NT2/D1 (cell line): ENCODE data around the gene PTGES2.

Source experiments
- DNase-seq: peaks from one replicate; pipeline ENCODE4 v3.0.0-alpha.2; 2011; ENCODE audit warnings: low read depth, low spot score
- H3K27me3 ChIP-seq: 2 replicates; pipeline ENCODE4 v1.6.0; 2011; ENCODE audit warnings: mild to moderate bottlenecking; ENCODE audit not compliant: insufficient read length, insufficient read depth
- H3K36me3 ChIP-seq: 2 replicates; pipeline ENCODE4 v1.6.1; 2011; ENCODE audit warnings: mild to moderate bottlenecking, low read length, mixed read lengths; ENCODE audit not compliant: insufficient read depth, insufficient read length
- H3K4me1 ChIP-seq: 2 replicates; pipeline ENCODE4 v1.5.1; 2011; ENCODE audit not compliant: insufficient read depth, insufficient read length
- H3K4me3 ChIP-seq: 2 replicates; pipeline ENCODE4 v1.5.1; 2011; ENCODE audit warnings: low read depth; ENCODE audit not compliant: insufficient read length
- H3K9ac ChIP-seq: 2 replicates; pipeline ENCODE4 v1.6.0; 2011; ENCODE audit warnings: low read depth; ENCODE audit not compliant: insufficient read length
- H3K9me3 ChIP-seq: 2 replicates; pipeline ENCODE4 v1.5.1; 2011; ENCODE audit warnings: mild to moderate bottlenecking, low read length; ENCODE audit not compliant: insufficient read depth
- SUZ12 ChIP-seq: IDR thresholded peaks from 2 replicates; pipeline ENCODE4 v1.6.1; 2011; ENCODE audit not compliant: insufficient read length, insufficient read depth; ENCODE audit errors: extremely low read depth
- YY1 ChIP-seq: IDR thresholded peaks from 2 replicates; pipeline ENCODE4 v1.6.1; 2011; ENCODE audit not compliant: insufficient read length, insufficient read depth
- ZNF274 ChIP-seq: IDR thresholded peaks from 2 replicates; pipeline ENCODE4 v1.6.1; 2011; ENCODE audit warnings: mild to moderate bottlenecking, low read depth, low read length

The PTGES2 gene

DNA sequence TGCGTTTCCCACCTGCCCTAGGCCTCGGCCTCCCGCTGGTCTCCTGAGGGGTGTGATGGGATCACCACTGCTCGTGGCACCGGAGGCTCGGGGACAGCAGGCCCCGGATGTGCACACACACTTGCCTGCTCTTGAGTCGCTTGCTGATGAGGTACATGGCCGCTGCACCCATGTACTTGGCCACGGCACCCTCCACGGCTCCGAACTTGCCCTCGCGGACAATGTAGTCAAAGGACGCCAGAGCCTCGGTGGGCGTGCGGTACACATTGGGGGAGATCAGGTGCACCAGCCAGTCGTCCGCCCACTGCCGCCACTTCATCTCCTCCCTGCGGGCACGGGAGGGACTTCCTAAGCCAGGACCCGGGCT, 4.7 kb downstream of the PTGES2 start:
- Histone ChIP-seq H3K4me3 (no peak overlapping the region), H3K9me3 (no peaks in the 10 kb centered on the region), H3K9ac (no peak overlapping the region), H3K4me1 (peaks cover 24% of the 10 kb centered on the region), H3K36me3 (peaks cover 62% of the 10 kb centered on the region), H3K27me3 (no peaks in the 10 kb centered on the region)
- no peak for DNase-seq
- TF ChIP-seq SUZ12 (no peak), YY1 (no peak), ZNF274 (no peak)

DNA sequence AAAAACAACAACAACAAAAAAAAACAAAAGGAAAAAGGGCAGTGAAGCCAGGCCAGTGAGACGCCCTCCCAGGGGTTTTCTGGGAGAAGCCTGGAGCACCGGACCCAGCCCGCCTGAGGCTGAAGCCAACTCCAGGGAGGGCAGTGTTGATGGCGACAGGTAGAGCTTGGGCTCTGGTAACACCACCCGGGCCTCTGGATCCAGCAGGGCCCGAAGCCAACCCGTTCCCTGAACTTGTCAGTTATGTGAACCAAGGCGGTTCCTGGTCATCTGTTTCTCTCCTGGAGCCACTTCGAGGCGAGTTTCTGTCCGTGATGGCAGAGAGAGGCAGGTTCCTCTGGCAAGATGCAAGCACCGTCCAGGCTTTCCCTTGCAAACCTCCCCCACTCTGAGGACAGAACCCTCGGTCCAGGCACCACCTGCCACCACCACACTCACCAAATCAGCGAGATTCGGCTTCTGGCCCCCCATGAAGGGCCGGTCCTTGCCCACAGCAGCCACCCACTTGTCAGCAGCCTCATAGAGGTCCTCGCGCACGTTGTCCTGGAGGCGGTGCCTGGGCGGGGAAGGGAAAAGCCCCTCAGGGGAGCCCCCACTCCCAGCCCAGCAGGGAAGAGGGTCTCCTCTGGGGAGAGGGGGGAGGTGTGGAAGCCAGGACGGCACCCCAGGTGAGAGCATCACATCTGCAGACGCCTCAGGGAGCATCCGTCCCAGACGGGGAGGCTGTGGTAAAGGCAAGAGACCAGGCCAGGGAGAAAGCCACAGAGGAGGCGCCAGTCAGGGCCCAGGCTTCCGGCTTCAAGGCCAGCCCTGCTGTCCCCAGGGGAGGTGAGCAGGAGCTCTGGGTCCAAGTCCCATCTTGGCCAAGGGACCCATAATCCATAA, 5.4 kb downstream of the PTGES2 start:
- Histone ChIP-seq H3K27me3 (no peaks in the 10 kb centered on the region), H3K36me3 (peaks cover 62% of the 10 kb centered on the region), H3K4me1 (peaks cover 28% of the 10 kb centered on the region), H3K9ac (no peak overlapping the region), H3K9me3 (no peaks in the 10 kb centered on the region), H3K4me3 (no peak overlapping the region)
- DNase-seq = no peak
- TF ChIP-seq ZNF274 = no peak
- TF ChIP-seq YY1 = no peak
- TF ChIP-seq SUZ12 = no peak

DNA sequence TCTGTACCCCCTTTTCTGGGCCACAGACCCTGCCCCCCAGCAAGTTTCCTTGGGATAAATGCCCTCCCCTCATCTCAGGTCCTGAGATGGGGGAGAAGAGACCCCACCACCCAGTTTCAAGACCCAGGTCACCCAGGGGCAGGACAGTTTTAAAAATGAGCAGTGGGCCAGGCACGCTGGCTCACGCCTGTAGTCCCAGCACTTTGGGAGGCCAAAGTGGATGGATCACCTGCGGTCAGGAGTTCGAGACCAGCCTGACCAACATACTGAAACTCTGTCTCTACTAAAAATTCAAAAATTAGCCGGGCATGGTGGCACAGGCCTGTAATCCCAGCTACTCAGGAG, 6.1 kb downstream of the PTGES2 start:
- Histone ChIP-seq H3K9ac (no peak overlapping the region), H3K36me3 (peaks cover 65% of the 10 kb centered on the region), H3K9me3 (no peaks in the 10 kb centered on the region)

DNA sequence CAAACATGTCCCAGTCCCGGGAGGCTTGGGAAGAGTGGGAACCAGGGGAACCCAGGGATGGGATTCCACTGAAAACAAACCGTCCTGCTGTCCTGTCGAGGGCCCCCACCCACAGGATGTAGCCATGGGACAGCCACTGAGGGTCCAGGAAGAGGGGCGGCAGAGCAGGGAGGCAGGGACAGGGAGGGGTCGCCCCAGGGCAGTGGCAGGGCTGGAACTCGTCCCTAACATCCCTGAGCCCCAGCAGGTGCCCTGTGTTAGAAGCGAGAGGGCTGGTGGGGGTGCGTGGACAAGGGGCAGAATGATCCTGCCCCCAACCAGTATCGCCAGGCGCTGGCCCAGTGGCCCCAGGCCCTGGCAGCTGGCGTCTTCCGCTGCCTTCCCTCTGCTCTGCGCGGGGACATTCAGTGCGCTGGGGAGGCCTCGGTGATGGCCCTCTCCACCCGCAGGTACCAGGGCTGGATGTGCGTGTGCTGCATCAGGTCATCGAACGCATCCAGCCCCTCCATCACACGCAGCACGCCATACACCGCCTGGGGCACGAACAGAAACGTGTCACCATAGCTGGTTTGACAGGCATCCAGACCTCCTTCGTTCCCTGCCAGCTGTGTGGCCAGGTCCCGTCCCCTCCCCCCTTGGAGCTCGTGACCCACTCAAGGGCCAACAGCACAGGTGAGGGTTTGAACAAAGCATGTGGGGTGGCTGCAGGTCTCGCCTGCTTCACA, 6.6 kb downstream of the PTGES2 start:
- Histone ChIP-seq H3K27me3 (no peaks in the 10 kb centered on the region), H3K4me1 (peaks cover 24% of the 10 kb centered on the region), H3K4me3 (no peak overlapping the region), H3K9me3 (no peaks in the 10 kb centered on the region), H3K9ac (no peak overlapping the region), H3K36me3 (peaks cover 65% of the 10 kb centered on the region)
- no peak for TF ChIP-seq YY1
- no peak for TF ChIP-seq SUZ12
- TF ChIP-seq ZNF274 = no peak
- DNase-seq = no peak

More for the DNA sequence above, 6.1 kb downstream of the PTGES2 start:
- DNase-seq = no peak
- H3K27me3 ChIP-seq = no peaks in the 10 kb centered on the region
- no peak for TF ChIP-seq YY1
- TF ChIP-seq SUZ12 = no peak
- no peak for TF ChIP-seq ZNF274
- H3K4me3 ChIP-seq = no peak overlapping the region
- H3K4me1 ChIP-seq = peaks cover 28% of the 10 kb centered on the region

DNA sequence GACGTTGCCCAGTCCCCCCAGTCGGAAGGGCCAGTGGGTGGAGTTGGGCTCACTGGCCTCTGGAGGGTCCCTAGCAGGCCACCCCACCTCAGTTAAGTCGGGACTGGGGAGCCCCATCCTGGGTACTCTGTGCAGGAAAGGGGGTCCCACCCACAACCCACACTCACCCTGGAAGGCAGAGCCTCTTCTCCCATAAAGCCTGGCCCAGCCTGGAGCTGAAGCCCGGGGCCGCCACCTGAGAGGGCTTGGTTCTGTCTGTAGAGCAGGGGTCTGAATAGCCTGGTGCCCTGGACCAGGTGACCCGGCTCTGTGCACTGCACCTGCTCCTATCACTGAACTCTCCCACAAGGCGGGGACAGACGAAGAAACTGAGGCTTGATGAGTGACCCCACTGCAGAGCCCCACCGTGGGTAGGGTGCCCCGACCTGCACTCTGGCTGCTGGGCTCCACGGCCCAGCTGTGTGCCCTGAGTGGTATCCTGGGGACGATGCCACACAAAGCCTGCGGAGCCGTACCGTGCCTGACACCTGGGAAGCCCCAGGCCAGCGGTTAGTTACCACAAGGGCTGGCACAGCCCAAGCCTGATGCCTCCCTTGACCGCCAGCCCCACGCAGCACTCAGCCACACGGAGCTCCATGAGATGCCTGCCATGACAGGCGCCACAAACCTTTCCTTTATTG, 7.3 kb downstream of the PTGES2 start:
- no peaks in the 10 kb centered on the region for H3K27me3 ChIP-seq
- no peak overlapping the region for H3K4me3 ChIP-seq
- H3K9me3 ChIP-seq = no peaks in the 10 kb centered on the region
- TF ChIP-seq ZNF274 = no peak
- TF ChIP-seq SUZ12 = no peak
- no peak for TF ChIP-seq YY1
- peaks cover 20% of the 10 kb centered on the region for H3K4me1 ChIP-seq
- DNase-seq = no peak
- peaks cover 65% of the 10 kb centered on the region for H3K36me3 ChIP-seq
- H3K9ac ChIP-seq = no peak overlapping the region

DNA sequence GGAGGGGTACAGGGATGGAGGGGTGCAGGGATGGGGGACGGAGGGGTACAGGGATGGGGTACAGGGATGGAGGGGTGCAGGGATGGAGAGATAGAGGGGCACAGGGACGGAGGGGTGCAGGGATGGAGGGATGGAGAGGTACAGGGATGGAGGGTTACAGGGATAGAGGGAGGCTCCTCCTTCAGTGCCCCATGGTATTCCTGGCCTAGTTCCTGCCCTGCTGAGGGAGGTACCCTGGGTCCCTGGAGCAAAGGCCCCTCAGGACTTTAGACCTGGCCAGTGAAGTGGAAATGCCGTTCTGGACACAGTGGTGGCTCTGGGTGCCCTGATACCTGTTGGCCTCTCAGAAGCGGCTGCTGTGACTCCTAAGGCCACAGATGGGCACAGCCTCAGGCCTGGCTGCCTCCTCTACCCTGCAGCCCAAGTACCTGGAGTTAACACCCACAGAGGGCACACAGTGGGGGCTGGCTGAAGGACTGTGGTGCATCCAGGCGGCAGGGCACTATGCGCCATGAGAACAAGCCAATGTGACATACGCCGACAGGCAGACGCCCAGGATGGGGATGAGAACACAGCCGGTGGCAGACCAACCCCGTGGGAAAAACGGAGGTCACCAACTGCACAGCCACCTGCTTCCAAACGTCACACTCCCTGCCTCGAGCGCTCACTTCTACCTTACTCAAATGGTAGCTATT, 8.4 kb downstream of the PTGES2 start:
- peaks cover 12% of the 10 kb centered on the region for H3K4me1 ChIP-seq
- no peaks in the 10 kb centered on the region for H3K27me3 ChIP-seq
- DNase-seq = no peak
- no peak overlapping the region for H3K9ac ChIP-seq
- no peak overlapping the region for H3K4me3 ChIP-seq
- no peak for TF ChIP-seq YY1
- peaks cover 65% of the 10 kb centered on the region for H3K36me3 ChIP-seq
- no peaks in the 10 kb centered on the region for H3K9me3 ChIP-seq

DNA sequence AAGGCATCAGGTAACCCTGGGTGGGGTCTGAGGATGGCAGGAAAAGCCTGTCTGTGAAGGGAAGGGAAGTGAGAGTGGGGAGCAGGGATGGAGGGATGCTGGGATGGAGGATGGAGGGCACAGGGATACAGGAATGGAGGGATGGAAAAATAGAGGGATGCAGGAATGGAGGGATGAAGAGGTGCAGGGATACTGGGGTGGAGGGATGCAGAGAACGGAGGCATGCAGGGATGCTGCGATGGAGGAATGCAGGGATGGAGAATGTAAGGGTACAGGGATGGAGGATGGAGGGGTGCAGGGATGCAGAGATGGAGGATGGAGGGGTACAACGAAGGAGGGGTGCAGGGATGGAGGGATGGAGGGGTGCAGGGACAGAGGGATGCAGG, 9.1 kb downstream of the PTGES2 start:
- peaks cover 63% of the 10 kb centered on the region for H3K36me3 ChIP-seq
- no peak for DNase-seq

More for the DNA sequence above, 9.1 kb downstream of the PTGES2 start:
- Histone ChIP-seq H3K9ac (no peak overlapping the region), H3K4me1 (peaks cover 12% of the 10 kb centered on the region), H3K4me3 (no peak overlapping the region), H3K27me3 (no peaks in the 10 kb centered on the region), H3K9me3 (no peaks in the 10 kb centered on the region)
- TF ChIP-seq ZNF274 = no peak
- no peak for TF ChIP-seq SUZ12
- no peak for TF ChIP-seq YY1
